GM21576 (cell line): Measurements from ENCODE around the gene EIF6.

ENCODE experiments used
- ATAC-seq: cut with Tn5 transposase; IDR thresholded peaks from one replicate; pipeline ENCODE4 v1.9.1; 2021; ENCODE audit warnings: mild to moderate bottlenecking, moderate library complexity; ENCODE audit not compliant: unreplicated experiment

EIF6 gene

GRCh38 chr20:35314816-35315631 is 30.5 kb upstream of the EIF6 start:
- ATAC-seq, result no peak

GRCh38 chr20:35312318-35312717 is 27.7 kb upstream of the EIF6 start:
- ATAC-seq, result no peak

GRCh38 chr20:35311822-35312221 is 27.2 kb upstream of the EIF6 start:
- ATAC-seq, result no peak

- no peak for ATAC-seq
Observed at GRCh38 chr20:35311409-35311808, 26.8 kb upstream of the EIF6 start.

GRCh38 chr20:35307666-35308653 is 23.4 kb upstream of the EIF6 start:
- ATAC-seq, result no peak

GRCh38 chr20:35306931-35307517 is 22.5 kb upstream of the EIF6 start:
- no peak for ATAC-seq

- ATAC-seq, result no peak
Observed at GRCh38 chr20:35305682-35306556, 21.3 kb upstream of the EIF6 start.

GRCh38 chr20:35304956-35305355 is 20.4 kb upstream of the EIF6 start:
- ATAC-seq, result no peak

GRCh38 chr20:35303735-35304491 is 19.3 kb upstream of the EIF6 start:
- ATAC-seq, result no peak

- ATAC-seq, result no peak
Observed at GRCh38 chr20:35303382-35303734, 18.8 kb upstream of the EIF6 start.

GRCh38 chr20:35302421-35303335 is 18.1 kb upstream of the EIF6 start:
- ATAC-seq, result no peak

GRCh38 chr20:35301426-35301825 is 16.9 kb upstream of the EIF6 start:
- no peak for ATAC-seq

- no peak for ATAC-seq
Observed at GRCh38 chr20:35300469-35301262, 16.1 kb upstream of the EIF6 start.

GRCh38 chr20:35299780-35300179 is 15.2 kb upstream of the EIF6 start:
- no peak for ATAC-seq

- no peak for ATAC-seq
Observed at GRCh38 chr20:35298264-35298663, 13.7 kb upstream of the EIF6 start.

- ATAC-seq, result no peak
Observed at GRCh38 chr20:35297740-35298139, 13.2 kb upstream of the EIF6 start.

GRCh38 chr20:35297155-35297554 is 12.6 kb upstream of the EIF6 start:
- ATAC-seq, result no peak

GRCh38 chr20:35296101-35296554 is 11.6 kb upstream of the EIF6 start:
- no peak for ATAC-seq
